A549 (cell line): Measurements from ENCODE around the gene GMPR2.

Experiments
- CEBPB ChIP-seq, 2 experiments: fragments of >200 bp in 1 of 2; sonication (Bioruptor Twin) in 1 of 2; formaldehyde crosslinking in 1 of 2; IDR thresholded peaks; 2 replicates each; pipeline ENCODE4 v1.6.1; 2012 to 2016
- CHD4 ChIP-seq: fragments of 200-600 bp; sonication (generic); IDR thresholded peaks from 2 replicates; pipeline ENCODE4 v1.6.1; 2016; ENCODE audit warnings: antibody characterized with exemption, mild to moderate bottlenecking, borderline replicate concordance
- POLR2A ChIP-seq: IDR thresholded peaks from 2 replicates; pipeline ENCODE4 v1.6.1; 2012; ENCODE audit warnings: mild to moderate bottlenecking, low read length
- RAD21 ChIP-seq, 2 experiments: fragments of >200 bp in 1 of 2; sonication (Bioruptor Twin) in 1 of 2; formaldehyde crosslinking in 1 of 2; IDR thresholded peaks in 1 of 2; conservative IDR thresholded peaks in 1 of 2; 2 replicates in 1 of 2; 3 replicates in 1 of 2; pipeline ENCODE4 v1.6.1; 2012 to 2018; ENCODE audit warnings: inconsistent platforms in 1 of 2
- TP53 ChIP-seq: fragments of 250-450 bp; sonication (Bioruptor Pico); IDR thresholded peaks from 2 replicates; pipeline ENCODE4 v1.5.0; 2021; ENCODE audit warnings: mild to moderate bottlenecking, moderate library complexity
- TF ChIP-seq, protein P1 (sequence below): fragments of >200 bp; sonication (Bioruptor Twin); formaldehyde crosslinking; IDR thresholded peaks from 3 replicates; pipeline ENCODE4 v1.5.1; 2016
- TF ChIP-seq, protein P2 (sequence below): fragments of 200-600 bp; sonication (generic); IDR thresholded peaks from 2 replicates; pipeline ENCODE4 v1.6.1; 2016; ENCODE audit warnings: antibody characterized with exemption, mild to moderate bottlenecking, moderate library complexity

DNA sequence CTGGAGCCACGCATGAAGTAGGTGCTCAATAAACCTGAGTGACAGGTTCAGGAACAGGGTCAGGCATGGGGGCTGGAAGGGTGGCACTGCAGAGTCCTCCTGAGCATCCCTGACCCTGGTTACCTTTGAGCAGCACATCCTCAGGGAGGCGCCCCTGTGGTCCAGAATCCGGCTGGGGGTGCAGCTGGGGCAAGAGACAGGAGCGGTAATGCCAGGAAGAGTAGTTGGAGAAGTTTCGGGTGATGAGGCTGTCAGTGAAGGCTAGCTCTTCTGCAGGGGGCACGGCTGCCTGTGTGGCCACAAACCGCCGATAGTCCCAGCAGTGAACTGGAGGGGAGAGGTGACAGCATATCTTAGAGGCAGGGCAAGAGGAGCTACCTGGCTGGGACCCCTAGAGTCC is 36.6 kb downstream of the GMPR2 start:
- no peak for TF ChIP-seq RAD21 (conservative IDR thresholded peaks at IDR 0.05 in 1 of 2, IDR thresholded peaks at IDR 0.05 in 1 of 2)
- TF ChIP-seq CHD4, result no peak
- TF ChIP-seq, protein P1, sequence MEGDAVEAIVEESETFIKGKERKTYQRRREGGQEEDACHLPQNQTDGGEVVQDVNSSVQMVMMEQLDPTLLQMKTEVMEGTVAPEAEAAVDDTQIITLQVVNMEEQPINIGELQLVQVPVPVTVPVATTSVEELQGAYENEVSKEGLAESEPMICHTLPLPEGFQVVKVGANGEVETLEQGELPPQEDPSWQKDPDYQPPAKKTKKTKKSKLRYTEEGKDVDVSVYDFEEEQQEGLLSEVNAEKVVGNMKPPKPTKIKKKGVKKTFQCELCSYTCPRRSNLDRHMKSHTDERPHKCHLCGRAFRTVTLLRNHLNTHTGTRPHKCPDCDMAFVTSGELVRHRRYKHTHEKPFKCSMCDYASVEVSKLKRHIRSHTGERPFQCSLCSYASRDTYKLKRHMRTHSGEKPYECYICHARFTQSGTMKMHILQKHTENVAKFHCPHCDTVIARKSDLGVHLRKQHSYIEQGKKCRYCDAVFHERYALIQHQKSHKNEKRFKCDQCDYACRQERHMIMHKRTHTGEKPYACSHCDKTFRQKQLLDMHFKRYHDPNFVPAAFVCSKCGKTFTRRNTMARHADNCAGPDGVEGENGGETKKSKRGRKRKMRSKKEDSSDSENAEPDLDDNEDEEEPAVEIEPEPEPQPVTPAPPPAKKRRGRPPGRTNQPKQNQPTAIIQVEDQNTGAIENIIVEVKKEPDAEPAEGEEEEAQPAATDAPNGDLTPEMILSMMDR, result no peak
- no peak for TF ChIP-seq POLR2A
- TF ChIP-seq CEBPB (IDR thresholded peaks at IDR 0.05), result no peak
- TF ChIP-seq, protein P2, sequence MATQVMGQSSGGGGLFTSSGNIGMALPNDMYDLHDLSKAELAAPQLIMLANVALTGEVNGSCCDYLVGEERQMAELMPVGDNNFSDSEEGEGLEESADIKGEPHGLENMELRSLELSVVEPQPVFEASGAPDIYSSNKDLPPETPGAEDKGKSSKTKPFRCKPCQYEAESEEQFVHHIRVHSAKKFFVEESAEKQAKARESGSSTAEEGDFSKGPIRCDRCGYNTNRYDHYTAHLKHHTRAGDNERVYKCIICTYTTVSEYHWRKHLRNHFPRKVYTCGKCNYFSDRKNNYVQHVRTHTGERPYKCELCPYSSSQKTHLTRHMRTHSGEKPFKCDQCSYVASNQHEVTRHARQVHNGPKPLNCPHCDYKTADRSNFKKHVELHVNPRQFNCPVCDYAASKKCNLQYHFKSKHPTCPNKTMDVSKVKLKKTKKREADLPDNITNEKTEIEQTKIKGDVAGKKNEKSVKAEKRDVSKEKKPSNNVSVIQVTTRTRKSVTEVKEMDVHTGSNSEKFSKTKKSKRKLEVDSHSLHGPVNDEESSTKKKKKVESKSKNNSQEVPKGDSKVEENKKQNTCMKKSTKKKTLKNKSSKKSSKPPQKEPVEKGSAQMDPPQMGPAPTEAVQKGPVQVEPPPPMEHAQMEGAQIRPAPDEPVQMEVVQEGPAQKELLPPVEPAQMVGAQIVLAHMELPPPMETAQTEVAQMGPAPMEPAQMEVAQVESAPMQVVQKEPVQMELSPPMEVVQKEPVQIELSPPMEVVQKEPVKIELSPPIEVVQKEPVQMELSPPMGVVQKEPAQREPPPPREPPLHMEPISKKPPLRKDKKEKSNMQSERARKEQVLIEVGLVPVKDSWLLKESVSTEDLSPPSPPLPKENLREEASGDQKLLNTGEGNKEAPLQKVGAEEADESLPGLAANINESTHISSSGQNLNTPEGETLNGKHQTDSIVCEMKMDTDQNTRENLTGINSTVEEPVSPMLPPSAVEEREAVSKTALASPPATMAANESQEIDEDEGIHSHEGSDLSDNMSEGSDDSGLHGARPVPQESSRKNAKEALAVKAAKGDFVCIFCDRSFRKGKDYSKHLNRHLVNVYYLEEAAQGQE, result no peak
- no peak for TF ChIP-seq TP53 (CRISPR knock-in tag)
